Loucy (cell line): Measurements from ENCODE around the gene NTPCR.

Experiments
- EZH2phosphoT487 ChIP-seq: fragments of 200-600 bp; IDR thresholded peaks from 2 replicates; pipeline ENCODE4 v1.6.1; 2018; ENCODE audit warnings: antibody characterized with exemption, mild to moderate bottlenecking, moderate library complexity, borderline replicate concordance
- TF ChIP-seq, protein P1 (sequence below): fragments of 200-600 bp; sonication (generic); conservative IDR thresholded peaks from 2 replicates; pipeline ENCODE4 v1.5.1; 2014; ENCODE audit warnings: mild to moderate bottlenecking, antibody characterized with exemption, low read length

DNA sequence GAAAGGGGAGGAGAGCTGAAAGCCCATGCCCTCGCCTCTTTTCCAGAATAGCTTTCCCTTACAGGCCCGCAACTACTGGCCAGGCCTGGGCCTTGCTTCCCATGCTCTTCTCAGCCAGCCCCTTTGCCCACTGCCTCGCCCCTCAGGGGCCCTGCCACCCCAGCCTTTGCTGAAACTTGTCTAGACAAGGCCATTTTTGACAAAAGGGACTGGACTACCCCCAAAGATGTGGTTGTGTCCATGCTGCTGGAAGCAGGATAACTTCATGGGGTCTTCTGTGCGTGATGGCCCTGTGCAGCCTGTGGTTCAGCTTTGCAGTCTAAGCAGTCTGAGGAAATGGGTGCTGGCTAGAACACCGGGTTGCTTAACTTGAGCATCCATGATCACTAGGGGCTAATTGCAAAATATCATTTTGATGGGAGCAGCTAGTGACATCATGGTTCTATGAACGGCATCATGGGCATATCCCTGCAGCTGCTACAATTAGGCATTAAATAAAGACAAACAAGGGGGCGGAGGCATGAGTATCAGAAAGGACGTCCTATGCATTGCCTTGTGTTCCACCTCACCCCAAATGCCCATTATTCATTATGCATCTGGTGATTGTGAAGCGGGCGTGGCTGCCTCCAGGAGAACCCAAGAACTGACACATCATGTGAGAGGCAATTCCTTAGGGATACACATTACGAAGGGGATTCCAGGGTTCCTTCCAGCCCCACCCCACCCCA lies 36.8 kb downstream of the NTPCR start:
- TF ChIP-seq, protein P1, sequence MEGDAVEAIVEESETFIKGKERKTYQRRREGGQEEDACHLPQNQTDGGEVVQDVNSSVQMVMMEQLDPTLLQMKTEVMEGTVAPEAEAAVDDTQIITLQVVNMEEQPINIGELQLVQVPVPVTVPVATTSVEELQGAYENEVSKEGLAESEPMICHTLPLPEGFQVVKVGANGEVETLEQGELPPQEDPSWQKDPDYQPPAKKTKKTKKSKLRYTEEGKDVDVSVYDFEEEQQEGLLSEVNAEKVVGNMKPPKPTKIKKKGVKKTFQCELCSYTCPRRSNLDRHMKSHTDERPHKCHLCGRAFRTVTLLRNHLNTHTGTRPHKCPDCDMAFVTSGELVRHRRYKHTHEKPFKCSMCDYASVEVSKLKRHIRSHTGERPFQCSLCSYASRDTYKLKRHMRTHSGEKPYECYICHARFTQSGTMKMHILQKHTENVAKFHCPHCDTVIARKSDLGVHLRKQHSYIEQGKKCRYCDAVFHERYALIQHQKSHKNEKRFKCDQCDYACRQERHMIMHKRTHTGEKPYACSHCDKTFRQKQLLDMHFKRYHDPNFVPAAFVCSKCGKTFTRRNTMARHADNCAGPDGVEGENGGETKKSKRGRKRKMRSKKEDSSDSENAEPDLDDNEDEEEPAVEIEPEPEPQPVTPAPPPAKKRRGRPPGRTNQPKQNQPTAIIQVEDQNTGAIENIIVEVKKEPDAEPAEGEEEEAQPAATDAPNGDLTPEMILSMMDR: no peak
- TF ChIP-seq EZH2phosphoT487: no peak
